ENCODE results near the gene ENO2.
"Not testable (repeated sequence)": the region's sequence is repeated elsewhere in the genome, so short reads cannot be mapped to it uniquely, and the experiment has no call there.

Gene ENO2

DNA sequence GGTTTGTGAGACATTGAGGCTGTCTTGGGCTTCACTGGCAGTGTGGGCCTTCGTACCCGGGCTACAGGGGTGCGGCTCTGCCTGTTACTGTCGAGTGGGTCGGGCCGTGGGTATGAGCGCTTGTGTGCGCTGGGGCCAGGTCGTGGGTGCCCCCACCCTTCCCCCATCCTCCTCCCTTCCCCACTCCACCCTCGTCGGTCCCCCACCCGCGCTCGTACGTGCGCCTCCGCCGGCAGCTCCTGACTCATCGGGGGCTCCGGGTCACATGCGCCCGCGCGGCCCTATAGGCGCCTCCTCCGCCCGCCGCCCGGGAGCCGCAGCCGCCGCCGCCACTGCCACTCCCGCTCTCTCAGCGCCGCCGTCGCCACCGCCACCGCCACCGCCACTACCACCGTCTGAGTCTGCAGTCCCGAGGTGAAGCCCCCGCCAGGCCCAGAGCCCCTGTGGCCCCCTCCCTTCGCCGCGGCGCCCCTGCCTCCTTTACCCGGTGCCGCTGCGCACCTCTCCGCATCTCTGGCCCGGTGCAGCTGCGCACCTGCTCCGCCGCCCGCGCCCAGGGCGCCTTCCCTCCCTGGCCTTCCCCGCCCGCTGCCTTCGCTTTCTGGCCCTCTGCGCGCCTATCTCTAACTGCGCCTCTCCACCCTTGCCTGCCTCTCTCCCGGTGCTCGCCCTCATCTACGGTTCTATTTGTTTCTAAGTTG lies at the start of gene ENO2:
TSS of gene ENO2 (plus strand) at position 335 of the 701 bp plus-strand sequence. CDS start 1,253 bp downstream, outside the sequence.
- DNase-seq, result peak; percentile 80

DNA sequence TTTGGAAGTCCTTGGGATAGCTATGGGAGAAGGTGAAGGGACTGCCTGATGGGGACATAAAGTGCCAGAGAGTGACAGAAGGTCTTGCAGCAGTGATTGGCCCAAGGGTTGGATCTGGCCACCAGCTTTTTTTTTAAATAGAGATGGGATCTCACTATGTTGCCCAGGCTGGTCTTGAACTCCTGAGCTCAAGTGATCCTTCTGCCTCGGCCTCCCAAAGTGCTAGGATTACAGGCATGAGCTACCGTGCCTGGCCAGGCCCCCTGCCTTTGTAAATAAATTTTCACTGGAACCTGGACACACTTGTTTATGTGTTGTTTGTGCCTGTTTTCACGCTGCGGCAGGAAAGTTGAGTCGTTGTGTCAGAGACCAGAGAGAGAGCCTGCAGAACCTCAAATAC lies 49.1 kb upstream of the ENO2 start:
- not testable (repeated sequence) for DNase-seq

DNA sequence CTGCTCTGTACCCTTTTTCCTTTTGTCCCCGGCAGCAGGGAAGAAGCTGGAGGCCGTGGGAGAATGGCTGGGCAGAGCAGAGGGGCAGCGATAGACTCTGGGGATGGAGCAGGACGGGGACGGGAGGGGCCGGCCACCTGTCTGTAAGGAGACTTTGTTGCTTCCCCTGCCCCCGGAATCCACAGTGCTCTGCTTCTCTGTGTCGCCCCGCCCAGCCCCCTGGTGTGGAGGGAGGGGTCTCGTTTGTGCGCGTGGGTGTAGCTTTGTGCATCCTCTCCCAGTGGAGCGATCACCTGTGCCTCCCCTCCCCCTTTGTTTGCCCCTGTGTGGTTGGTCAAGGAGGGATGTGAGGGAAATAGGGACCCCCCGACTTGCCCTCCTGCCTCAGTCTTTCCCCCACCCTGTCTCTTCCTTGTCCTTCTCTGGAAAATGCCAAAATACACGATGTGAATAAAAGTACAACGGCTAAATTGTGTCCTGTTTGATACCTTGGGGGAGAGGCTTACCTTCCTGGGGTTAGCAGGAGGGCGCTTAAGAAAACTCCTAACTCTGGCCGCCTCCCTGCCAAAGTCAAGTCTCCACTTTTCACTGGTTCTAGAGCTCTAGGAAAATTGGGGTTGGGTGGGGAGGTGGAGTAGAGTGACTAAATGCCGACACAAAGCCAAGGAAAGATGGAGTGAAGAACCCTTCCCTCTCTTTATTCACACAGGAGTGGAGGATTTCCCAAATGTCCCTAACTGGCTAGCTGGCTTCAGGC lies 48.0 kb upstream of the ENO2 start:
- DNase-seq, result no peak

DNA sequence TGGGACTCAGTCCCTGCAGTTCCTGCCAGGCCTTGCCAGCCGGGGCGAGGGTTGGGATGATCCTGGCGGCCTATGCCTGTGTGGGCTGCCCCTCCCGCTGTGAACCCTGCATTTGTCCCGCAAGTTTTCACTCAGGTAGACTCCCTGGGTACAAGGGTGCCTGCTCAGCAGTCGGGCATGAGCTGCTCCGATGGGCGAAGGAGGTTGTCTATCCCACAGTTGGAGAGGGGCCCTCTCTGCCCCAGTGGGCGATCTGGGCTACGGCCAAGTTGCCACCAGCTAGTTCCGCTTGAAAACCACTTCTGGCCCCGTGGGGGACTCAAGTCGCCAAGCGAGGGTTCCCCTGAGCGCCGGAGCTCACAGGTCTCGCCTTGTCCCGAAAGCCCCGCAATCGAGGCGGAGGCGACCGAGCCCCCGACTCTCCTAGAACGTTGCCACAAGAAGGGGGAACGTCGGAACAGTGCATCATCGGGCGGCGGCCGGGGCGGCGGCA lies 47.4 kb upstream of the ENO2 start:
- no peak for DNase-seq

DNA sequence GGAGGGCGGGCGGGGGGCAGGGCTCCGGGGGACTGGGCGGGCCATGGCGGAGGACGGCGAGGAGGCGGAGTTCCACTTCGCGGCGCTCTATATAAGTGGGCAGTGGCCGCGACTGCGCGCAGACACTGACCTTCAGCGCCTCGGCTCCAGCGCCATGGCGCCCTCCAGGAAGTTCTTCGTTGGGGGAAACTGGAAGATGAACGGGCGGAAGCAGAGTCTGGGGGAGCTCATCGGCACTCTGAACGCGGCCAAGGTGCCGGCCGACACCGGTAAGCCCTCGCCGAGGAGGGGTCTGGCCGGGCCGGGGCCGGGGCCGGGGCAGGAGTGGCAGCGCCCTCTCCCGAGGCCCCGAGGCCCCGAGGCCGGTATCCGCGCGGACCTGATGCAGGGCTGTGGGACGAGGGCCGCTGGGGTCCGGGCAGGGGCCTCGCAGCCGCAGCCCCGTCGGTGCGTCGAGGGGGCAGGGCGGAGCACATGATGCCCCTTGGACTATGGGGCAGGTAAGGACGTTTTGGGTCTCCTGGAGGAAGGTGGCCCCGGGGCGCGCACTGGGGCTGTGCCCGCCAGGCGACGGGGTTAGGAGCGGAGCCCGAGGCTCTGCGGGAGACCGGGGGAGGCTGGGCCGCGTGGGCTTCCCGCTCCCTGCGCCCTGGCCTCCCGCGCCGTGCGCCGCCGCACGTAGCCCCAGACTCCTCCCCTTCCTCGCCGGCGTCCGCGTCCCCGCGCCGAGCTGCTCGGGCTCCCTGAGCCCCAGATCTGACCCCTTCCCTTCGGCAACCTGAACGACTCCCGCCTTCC lies 46.8 kb upstream of the ENO2 start, which contains the start of gene TPI1:
TSS of gene TPI1 (plus strand) at position 119 of the 798 bp plus-strand sequence. CDS start at position 155, 36 bp downstream.
- peak; percentile 84 for DNase-seq

DNA sequence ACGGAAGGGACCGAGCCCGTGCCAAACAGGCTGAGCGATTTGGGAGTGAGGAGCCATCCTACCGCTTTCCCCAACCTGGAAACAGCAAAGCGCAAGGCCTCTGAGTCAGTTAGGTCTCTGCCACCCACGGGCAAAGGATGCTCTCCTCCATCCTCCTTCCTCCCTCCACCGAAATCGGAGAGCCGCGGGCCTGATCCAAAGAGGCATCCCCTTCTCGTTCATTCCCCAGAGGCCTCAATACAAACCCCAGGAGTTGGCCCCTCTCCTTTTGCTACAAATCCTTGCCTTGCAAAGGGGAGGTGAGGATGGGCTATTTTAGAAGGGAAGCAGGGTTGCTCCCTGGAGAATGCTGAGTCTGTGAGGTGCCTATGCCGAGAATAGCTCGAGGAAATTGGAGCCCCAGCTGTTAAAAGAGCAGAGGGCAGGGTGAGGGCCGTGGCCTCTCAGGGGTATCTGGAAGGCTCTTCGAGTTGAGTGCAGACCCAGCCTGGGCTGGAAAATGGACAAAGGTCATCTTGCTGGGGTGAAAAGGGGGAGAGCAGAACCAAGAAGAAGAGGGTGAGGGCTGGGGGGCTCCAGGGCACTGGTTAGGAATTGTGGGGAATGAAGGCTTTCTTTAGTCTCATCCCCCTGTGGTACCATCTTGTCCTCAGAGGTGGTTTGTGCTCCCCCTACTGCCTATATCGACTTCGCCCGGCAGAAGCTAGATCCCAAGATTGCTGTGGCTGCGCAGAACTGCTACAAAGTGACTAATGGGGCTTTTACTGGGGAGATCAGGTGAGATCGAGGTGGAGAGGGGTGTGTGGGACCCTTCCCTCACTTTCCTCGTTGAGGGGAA lies 46.0 kb upstream of the ENO2 start:
- DNase-seq, result peak; percentile 40

DNA sequence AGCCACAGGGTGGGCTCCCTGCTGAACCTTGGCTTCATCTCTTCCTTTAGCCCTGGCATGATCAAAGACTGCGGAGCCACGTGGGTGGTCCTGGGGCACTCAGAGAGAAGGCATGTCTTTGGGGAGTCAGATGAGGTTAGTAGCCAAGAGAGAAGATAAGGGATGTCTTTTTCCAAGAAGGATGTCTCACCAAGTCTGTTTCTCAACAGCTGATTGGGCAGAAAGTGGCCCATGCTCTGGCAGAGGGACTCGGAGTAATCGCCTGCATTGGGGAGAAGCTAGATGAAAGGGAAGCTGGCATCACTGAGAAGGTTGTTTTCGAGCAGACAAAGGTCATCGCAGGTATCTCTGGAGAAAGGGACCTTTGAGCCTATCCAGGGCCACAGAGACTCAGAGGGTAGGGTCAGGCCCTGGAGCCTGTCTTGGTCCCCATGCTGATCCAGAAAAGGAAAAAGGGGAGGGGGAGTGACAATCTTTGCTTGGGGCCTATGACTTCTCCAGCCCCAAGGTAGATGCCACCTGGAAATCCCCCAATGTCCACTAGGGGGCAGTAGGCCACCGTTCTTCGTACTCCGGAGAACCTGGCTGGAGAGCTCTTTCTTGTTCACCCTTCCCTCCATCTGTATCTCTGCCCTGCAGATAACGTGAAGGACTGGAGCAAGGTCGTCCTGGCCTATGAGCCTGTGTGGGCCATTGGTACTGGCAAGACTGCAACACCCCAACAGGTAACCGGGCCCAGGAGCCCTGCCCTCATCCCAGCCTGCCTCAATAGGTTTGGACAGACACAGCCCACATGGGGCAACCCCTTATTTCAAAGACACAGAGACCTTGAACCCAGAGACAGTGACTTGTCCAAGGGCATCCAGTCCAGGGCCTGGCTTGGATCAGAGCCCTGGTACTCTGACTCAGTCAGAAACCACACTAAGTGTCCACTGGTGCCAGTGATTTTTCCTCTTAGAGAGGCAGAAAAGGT lies 45.0 kb upstream of the ENO2 start:
- DNase-seq, result peak; percentile 68

DNA sequence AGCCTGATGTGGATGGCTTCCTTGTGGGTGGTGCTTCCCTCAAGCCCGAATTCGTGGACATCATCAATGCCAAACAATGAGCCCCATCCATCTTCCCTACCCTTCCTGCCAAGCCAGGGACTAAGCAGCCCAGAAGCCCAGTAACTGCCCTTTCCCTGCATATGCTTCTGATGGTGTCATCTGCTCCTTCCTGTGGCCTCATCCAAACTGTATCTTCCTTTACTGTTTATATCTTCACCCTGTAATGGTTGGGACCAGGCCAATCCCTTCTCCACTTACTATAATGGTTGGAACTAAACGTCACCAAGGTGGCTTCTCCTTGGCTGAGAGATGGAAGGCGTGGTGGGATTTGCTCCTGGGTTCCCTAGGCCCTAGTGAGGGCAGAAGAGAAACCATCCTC lies 44.1 kb upstream of the ENO2 start:
- DNase-seq, result not testable (repeated sequence)

DNA sequence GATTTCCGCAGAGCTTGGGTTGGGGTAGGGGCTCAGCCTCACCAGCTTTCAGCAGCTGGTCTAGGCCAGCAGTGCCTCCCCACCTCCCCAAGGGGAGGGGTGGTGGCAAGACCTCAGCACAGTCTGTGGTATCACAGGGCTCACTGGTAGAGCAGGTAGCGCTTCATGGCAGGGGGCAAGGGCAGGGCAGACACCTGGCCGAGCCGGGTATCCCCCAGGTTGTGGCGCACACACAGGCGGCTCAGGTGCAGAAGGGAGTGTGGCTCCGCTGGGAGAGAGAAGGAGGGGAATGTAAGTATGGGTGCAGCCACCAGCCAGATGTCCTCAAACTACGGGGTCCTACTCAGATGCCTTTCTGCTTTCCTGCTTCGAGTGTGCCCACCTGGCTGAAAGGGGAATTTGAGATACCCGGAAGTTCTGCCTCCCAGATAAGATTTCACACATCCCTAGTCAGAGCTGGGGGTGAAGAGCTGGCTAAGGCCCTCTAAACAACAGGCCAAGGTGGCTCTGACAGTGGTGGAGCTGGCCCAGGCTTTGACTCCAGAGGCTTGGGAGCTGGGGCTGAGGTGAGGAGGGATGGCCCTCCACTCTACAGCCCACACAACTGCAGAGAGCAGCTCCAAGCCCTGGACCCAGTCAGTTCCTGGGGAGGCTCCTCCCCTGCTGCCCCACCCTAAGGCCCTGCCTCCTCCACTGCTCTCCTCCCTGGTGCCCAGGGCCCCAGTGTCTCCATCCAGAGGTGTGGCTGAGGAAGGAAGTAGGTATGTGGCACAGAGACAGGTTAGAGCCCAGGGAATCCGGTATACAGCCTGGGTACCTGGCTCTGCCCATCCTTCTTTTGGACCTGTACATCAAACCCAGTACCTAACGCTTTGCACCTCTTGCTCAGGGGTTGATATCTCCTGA lies 43.1 kb upstream of the ENO2 start:
- DNase-seq, result peak; percentile 29

DNA sequence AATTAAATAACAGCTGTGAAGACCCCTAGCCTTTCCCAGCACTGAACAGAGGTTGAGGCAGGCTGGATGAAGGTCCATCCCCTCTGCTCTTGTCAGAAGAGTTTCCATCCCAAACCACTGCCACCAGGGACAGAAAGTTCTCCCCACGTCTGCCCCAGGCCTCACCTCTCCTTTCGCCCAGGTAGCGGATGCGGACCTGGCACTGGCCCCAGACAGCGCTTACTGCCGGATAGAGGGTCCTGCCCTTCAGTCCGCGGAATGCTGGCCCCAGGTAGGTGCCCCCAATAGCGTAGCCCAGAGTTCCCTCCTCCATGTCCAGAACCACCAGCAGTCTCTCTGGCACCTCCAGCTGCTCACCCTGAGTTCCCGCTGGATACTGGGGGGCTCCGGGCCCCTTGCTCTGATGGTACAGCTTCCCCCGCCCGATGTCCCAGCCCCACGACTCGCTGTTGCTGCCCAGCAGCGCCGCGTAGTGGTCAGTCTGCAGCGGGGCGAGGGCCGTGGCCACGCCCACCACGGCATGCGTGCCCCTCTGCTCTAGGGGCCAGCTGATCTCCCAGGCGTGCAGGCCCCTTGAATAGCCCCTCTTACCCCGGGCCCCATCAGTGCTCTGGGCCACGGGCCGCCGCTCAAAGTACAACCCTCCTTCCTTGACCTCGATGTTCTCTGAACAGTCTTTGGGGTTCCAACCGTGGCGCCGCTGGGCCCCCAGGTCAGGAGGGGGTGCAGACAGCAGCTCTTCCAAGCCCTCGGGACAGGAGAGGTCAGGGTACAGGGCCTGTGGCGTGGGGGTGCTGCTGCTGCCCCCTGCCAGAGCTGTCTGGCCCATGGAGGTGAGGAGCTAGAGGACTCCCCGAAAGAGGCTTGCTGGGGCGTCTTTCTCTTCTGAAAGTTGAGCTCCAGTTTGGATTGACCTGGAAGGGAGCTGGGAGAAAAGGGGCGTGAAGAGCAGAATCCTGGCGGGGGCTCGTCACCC lies 42.0 kb upstream of the ENO2 start:
- DNase-seq, result peak; percentile 74

DNA sequence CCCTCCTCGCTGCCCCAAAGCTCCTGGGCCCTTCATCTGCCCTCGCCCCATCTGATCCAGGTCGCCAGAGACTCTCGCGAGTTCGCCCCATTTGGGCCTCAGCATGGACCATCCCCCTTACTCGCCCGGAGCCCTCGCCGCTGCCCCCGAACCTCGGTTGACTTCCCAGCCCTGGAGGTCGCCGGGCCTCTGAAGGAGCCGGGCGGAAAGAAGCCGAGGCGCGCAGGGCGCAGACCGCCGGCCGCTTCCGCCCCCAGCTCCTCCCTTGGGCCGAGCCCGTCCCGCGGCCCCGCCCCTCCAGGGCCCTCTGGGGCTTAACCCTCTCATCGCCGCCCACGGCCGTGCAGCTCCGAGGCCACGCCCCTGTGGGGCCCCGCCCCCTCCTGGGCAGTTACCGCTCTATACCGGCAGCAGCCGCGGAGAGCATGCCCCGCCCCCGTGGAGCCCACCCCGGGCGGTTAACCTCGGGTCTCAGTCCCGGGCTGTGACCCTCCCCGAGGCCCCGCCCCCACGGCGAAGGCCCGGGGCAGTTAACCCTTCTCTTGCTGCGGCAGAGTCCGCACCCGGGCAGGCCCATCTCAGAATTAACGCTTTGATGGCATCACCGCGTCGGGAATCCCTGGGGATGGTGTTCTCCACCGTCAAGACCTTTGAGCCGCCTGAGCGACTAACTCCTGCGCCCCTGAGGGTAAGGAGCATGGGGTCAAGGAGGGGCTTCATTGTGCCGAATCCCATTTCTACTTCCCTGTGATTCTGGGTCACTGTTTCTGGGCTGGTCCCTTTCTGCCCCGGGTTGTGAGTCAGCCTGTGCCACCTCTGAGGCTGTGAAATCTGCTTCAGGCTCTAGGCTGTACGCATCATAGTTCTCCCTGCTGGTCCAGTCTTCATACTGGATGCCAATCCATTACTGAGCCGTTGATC lies 41.0 kb upstream of the ENO2 start, which contains the start of gene SPSB2:
TSS of gene SPSB2 (minus strand) at position 210 of the 921 bp plus-strand sequence. CDS start 402 bp downstream, outside the sequence.
- DNase-seq, result peak; percentile 94

DNA sequence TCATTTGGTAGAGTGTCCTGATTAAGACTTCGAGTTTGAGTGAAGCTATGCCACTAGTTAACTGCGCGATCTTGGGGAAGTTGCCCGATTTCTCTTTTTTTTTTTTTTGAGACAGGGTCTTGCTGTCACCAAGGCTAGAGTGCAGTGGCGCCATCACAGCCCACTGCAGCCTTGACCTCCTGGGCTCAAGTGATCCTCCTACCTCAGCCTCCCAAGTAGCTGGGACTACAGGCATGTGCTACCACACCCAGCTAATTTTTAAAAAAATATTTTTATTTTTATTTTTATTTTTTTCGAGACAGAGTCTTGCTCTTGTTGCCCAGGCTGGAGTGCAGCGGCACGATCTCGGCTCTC lies 40.4 kb upstream of the ENO2 start:
- not testable (repeated sequence) for DNase-seq

DNA sequence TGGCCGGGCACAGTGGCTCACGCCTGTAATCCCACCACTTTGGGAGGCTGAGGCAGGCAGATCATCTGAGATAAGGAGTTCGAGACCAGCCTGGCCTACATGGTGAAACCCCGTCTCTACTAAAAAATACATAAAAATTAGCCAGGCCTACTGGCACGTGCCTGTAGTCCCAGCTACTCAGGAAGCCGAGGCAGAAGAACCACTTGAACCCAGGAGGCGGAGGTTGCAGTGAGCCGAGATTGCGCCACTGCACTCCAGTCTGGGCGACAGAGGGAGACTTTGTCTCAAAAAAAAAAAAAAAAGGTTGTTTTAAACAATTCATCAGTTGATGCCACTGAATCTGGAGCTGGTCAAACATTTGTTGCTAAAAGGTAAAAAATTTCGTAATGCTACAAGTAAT lies 34.6 kb upstream of the ENO2 start:
- DNase-seq, result not testable (repeated sequence)

DNA sequence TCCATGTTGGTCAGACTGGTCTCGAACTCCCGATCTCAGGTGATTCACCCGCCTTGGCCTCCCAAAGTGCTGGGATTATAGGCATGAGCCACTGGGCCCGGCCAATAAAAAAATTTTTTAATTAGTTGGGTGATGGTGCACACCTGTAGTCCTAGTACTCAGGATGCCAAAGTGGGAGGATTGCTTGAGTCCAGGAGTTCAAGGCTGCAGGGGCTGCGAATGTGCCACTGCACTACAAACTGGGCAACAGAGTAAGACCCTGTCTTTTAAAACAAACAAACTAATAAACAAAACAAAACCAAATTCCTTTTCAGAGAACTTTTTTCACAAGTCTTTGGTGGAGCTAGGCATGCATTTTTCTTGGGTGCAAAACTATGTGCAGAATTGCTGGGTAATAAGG lies 31.1 kb upstream of the ENO2 start:
- no peak for DNase-seq

DNA sequence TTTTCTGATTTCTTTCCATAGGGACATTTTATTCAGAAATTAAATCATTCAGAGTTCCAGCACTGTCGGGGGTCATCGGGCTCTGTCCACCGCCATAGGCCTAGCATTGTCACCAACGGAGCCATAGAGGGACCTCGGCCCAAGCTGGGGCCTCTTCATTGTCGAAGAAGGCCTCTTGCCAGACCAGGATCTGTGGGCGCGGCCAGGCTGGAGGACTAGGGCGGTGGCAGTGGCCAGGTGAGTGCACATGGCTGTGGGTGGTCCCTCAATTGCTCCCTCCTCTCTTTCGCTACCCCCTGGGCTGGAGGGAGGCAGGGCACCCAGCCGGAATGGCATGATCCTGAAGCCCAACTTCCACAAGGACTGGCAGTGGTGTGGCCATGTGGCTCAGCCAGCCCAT lies 30.7 kb upstream of the ENO2 start:
- DNase-seq, result no peak

DNA sequence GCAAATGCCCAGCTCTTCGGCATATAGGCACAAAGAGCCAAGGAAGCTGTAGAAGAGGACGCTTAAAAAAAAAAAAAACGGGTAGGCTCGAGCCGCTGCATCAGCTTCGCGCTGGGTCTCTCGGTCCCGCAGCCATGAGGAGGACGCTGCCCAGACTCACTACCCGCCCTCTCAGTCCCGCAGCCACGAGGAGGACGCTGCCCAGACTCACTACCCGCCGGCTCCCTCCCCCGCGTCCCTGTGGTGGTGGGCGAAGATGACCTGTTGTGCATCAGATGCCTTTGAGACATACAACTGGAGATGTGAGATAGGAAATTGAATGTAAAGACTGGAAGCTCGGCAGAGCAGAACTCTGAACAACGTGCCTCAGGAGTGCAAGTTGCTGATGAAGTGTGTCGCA lies 29.8 kb upstream of the ENO2 start:
- DNase-seq, result no peak
